ENCODE data around the gene ZNF691. TPM values are rescaled to one million over a fixed set of nuclear protein-coding genes. Genes with fewer than 3 reads are reported as not detected.

ZNF691 gene
- total RNA-seq, 1 experiment from 2014 or later: 16.6 TPM

DNA sequence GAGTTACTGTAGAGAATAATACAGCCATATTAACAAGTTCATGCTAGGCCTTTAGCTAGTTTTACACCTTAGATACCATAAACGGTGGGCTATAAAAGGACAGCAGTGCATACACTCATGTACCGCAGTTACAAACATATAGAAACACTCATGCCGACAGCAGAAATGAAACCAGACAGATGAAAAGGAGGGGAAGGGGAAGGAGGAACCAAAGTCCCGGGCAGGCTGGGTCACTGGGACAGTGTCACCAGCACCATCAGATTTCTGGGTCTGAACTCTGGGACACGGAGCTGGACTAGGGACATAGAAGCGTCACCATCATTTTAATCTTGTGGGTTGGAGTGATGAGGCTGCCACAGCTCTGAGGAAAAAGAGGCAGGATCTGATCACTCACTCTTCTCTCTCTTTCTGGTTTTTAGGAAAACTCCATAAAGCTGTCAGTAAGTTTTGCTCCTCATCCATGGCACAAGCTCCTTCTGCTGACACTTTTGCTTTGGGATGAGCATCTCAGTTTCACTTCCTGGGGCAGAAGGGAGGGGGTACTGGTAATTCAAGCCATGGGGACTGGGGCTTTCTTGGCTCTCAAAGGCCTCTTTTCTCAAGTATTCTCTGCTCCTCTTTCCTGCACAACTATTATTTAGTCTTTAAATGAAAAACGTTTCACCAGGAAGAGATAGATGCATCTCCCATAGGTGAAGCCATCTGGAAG, 7.8 kb upstream of the ZNF691 start:
- H3K27me3 Mint-ChIP-seq (ENCODE audit: low read depth): no peaks in the 10 kb centered on the region
- peaks cover 8% of the 10 kb centered on the region; the same call in 1 of the 2 replicates for H3K36me3 Mint-ChIP-seq
- no peaks in the 10 kb centered on the region for H3K9me3 Mint-ChIP-seq
- H3K4me3 Mint-ChIP-seq: no peak overlapping the region
- POLR2A ChIA-PET: no interaction called here
- H3K4me1 Mint-ChIP-seq: no peaks in the 10 kb centered on the region
- no peak for DNase-seq (ENCODE audit: low spot score)
- no peak for ATAC-seq
- TF ChIP-seq FOXP1 (CRISPR knock-in tag; IDR thresholded peaks at IDR 0.05; ENCODE audit: borderline replicate concordance): no peak
- no peak for TF ChIP-seq JAZF1 (CRISPR knock-in tag; IDR thresholded peaks at IDR 0.05)
- TF ChIP-seq, protein P1, sequence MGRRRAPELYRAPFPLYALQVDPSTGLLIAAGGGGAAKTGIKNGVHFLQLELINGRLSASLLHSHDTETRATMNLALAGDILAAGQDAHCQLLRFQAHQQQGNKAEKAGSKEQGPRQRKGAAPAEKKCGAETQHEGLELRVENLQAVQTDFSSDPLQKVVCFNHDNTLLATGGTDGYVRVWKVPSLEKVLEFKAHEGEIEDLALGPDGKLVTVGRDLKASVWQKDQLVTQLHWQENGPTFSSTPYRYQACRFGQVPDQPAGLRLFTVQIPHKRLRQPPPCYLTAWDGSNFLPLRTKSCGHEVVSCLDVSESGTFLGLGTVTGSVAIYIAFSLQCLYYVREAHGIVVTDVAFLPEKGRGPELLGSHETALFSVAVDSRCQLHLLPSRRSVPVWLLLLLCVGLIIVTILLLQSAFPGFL (CRISPR knock-in tag; IDR thresholded peaks at IDR 0.05; ENCODE audit: borderline replicate concordance): no peak
- no peak for TF ChIP-seq HMGA2 (CRISPR knock-in tag; IDR thresholded peaks at IDR 0.05)
- TF ChIP-seq, protein P2, sequence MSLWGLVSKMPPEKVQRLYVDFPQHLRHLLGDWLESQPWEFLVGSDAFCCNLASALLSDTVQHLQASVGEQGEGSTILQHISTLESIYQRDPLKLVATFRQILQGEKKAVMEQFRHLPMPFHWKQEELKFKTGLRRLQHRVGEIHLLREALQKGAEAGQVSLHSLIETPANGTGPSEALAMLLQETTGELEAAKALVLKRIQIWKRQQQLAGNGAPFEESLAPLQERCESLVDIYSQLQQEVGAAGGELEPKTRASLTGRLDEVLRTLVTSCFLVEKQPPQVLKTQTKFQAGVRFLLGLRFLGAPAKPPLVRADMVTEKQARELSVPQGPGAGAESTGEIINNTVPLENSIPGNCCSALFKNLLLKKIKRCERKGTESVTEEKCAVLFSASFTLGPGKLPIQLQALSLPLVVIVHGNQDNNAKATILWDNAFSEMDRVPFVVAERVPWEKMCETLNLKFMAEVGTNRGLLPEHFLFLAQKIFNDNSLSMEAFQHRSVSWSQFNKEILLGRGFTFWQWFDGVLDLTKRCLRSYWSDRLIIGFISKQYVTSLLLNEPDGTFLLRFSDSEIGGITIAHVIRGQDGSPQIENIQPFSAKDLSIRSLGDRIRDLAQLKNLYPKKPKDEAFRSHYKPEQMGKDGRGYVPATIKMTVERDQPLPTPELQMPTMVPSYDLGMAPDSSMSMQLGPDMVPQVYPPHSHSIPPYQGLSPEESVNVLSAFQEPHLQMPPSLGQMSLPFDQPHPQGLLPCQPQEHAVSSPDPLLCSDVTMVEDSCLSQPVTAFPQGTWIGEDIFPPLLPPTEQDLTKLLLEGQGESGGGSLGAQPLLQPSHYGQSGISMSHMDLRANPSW (CRISPR knock-in tag; conservative IDR thresholded peaks at IDR 0.05; ENCODE audit: low read depth): no peak
- no peak for TF ChIP-seq SMAD4 (CRISPR knock-in tag; IDR thresholded peaks at IDR 0.05)
- TF ChIP-seq, protein P3, sequence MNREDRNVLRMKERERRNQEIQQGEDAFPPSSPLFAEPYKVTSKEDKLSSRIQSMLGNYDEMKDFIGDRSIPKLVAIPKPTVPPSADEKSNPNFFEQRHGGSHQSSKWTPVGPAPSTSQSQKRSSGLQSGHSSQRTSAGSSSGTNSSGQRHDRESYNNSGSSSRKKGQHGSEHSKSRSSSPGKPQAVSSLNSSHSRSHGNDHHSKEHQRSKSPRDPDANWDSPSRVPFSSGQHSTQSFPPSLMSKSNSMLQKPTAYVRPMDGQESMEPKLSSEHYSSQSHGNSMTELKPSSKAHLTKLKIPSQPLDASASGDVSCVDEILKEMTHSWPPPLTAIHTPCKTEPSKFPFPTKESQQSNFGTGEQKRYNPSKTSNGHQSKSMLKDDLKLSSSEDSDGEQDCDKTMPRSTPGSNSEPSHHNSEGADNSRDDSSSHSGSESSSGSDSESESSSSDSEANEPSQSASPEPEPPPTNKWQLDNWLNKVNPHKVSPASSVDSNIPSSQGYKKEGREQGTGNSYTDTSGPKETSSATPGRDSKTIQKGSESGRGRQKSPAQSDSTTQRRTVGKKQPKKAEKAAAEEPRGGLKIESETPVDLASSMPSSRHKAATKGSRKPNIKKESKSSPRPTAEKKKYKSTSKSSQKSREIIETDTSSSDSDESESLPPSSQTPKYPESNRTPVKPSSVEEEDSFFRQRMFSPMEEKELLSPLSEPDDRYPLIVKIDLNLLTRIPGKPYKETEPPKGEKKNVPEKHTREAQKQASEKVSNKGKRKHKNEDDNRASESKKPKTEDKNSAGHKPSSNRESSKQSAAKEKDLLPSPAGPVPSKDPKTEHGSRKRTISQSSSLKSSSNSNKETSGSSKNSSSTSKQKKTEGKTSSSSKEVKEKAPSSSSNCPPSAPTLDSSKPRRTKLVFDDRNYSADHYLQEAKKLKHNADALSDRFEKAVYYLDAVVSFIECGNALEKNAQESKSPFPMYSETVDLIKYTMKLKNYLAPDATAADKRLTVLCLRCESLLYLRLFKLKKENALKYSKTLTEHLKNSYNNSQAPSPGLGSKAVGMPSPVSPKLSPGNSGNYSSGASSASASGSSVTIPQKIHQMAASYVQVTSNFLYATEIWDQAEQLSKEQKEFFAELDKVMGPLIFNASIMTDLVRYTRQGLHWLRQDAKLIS (CRISPR knock-in tag; IDR thresholded peaks at IDR 0.05; ENCODE audit: borderline replicate concordance): no peak
- TF ChIP-seq NR1H2 (CRISPR knock-in tag; IDR thresholded peaks at IDR 0.05): no peak
- TF ChIP-seq TEAD1 (CRISPR knock-in tag; IDR thresholded peaks at IDR 0.05): no peak
- TF ChIP-seq, protein P4, sequence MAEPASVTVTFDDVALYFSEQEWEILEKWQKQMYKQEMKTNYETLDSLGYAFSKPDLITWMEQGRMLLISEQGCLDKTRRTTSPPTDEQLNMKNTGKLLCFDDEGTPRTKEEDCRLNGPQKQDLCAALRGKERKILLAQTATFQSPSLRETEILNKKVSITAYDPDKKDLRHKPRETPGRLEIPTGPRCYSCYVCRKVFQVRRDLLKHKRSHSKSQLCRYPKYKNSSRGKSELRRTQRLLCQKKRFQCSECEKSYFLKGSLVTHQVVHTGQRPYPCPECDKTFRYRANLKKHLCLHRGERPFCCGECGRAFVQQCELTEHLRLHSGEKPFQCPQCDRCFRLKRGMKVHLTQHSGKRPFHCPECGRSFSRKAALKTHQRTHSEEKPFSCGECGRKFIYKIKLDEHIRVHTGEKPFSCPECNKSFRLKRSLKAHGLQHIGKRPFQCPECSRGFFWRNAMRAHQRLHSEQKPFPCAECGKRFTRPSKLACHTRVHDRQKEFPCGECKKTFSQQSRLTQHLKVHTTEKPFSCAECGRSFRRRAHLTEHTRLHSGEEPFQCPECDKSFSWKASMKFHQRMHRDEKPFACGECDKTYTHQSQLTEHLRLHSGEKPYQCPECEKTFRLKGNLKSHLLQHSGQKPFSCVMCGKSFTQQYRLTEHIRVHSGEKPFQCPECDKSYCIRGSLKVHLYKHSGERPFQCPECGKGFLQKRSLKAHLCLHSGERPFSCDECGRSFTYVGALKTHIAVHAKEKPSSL (CRISPR knock-in tag; conservative IDR thresholded peaks at IDR 0.05): no peak
- no peak for TF ChIP-seq EMX1 (CRISPR knock-in tag; IDR thresholded peaks at IDR 0.05)
- no peak for TF ChIP-seq NFATC4 (CRISPR knock-in tag; IDR thresholded peaks at IDR 0.05)
- TF ChIP-seq, protein P5, sequence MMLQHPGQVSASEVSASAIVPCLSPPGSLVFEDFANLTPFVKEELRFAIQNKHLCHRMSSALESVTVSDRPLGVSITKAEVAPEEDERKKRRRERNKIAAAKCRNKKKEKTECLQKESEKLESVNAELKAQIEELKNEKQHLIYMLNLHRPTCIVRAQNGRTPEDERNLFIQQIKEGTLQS (CRISPR knock-in tag; conservative IDR thresholded peaks at IDR 0.05): no peak
- no peak for TF ChIP-seq NFYB (CRISPR knock-in tag; conservative IDR thresholded peaks at IDR 0.05; ENCODE audit: low read depth)
- TF ChIP-seq, protein P6, sequence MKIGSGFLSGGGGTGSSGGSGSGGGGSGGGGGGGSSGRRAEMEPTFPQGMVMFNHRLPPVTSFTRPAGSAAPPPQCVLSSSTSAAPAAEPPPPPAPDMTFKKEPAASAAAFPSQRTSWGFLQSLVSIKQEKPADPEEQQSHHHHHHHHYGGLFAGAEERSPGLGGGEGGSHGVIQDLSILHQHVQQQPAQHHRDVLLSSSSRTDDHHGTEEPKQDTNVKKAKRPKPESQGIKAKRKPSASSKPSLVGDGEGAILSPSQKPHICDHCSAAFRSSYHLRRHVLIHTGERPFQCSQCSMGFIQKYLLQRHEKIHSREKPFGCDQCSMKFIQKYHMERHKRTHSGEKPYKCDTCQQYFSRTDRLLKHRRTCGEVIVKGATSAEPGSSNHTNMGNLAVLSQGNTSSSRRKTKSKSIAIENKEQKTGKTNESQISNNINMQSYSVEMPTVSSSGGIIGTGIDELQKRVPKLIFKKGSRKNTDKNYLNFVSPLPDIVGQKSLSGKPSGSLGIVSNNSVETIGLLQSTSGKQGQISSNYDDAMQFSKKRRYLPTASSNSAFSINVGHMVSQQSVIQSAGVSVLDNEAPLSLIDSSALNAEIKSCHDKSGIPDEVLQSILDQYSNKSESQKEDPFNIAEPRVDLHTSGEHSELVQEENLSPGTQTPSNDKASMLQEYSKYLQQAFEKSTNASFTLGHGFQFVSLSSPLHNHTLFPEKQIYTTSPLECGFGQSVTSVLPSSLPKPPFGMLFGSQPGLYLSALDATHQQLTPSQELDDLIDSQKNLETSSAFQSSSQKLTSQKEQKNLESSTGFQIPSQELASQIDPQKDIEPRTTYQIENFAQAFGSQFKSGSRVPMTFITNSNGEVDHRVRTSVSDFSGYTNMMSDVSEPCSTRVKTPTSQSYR (CRISPR knock-in tag; IDR thresholded peaks at IDR 0.05): no peak
- TF ChIP-seq, protein P7, sequence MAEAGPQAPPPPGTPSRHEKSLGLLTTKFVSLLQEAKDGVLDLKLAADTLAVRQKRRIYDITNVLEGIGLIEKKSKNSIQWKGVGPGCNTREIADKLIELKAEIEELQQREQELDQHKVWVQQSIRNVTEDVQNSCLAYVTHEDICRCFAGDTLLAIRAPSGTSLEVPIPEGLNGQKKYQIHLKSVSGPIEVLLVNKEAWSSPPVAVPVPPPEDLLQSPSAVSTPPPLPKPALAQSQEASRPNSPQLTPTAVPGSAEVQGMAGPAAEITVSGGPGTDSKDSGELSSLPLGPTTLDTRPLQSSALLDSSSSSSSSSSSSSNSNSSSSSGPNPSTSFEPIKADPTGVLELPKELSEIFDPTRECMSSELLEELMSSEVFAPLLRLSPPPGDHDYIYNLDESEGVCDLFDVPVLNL (CRISPR knock-in tag; IDR thresholded peaks at IDR 0.05; ENCODE audit: borderline replicate concordance, low read depth): no peak
- TF ChIP-seq, protein P8, sequence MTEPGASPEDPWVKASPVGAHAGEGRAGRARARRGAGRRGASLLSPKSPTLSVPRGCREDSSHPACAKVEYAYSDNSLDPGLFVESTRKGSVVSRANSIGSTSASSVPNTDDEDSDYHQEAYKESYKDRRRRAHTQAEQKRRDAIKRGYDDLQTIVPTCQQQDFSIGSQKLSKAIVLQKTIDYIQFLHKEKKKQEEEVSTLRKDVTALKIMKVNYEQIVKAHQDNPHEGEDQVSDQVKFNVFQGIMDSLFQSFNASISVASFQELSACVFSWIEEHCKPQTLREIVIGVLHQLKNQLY (CRISPR knock-in tag; IDR thresholded peaks at IDR 0.05): no peak
- CTCF ChIA-PET: interaction anchor here (1.1 to 1.6 kb wide), 3 partner anchors 8 to 235 kb away, joined by 3 to 5 read pairs (median 4); partner anchors contain the start of gene ZNF691
- H3K27ac Mint-ChIP-seq: no peak overlapping the region
